WTC11 (cell line): ENCODE data around the gene CAND2. TPM values are rescaled to one million over a fixed set of nuclear protein-coding genes. Genes with fewer than 3 reads are reported as not detected.

ENCODE experiments used
- ATAC-seq: fragments of 200-7000 bp; cut with Tn5 transposase; 2 replicates; pipeline ENCODE4 v1.10.0; 2021; ENCODE audit warnings: mild to moderate bottlenecking, moderate library complexity
- CTCF ChIA-PET: fragments of 300-600 bp; sonication (Branson Sonifier 250); formaldehyde crosslinking; loops from one replicate; lab custom pipeline; 2021; ENCODE audit warnings: antibody characterized with exemption; lab: Charles Lee
- POLR2A ChIA-PET: fragments of 350-600 bp; sonication (Branson Sonifier 250); formaldehyde crosslinking; loops from one replicate; lab custom pipeline; 2021; ENCODE audit warnings: antibody characterized with exemption; lab: Charles Lee
- DNase-seq: peaks from one replicate; pipeline ENCODE4 v3.0.0; 2021; ENCODE audit warnings: low spot score
- H3K27ac Mint-ChIP-seq: 2 replicates; pipeline ENCODE4 v1.8.0; 2021; ENCODE audit warnings: mixed read lengths
- H3K27me3 Mint-ChIP-seq: 2 replicates; pipeline ENCODE4 v1.8.0; 2021; ENCODE audit warnings: low read depth, mild to moderate bottlenecking, moderate library complexity, mixed read lengths
- H3K36me3 Mint-ChIP-seq: 2 replicates; pipeline ENCODE4 v1.8.0; 2021; ENCODE audit warnings: mixed read lengths
- H3K4me1 Mint-ChIP-seq: 2 replicates; pipeline ENCODE4 v1.8.0; 2022; ENCODE audit warnings: mixed read lengths
- H3K4me3 Mint-ChIP-seq: 2 replicates; pipeline ENCODE4 v1.8.0; 2021; ENCODE audit warnings: mild to moderate bottlenecking, moderate library complexity, mixed read lengths
- H3K9me3 Mint-ChIP-seq: 2 replicates; pipeline ENCODE4 v1.8.0; 2021; ENCODE audit warnings: mixed read lengths
- AFF4 ChIP-seq: sonication (generic); formaldehyde crosslinking; IDR thresholded peaks from 2 replicates; pipeline ENCODE4 v1.8.1; 2023; ENCODE audit warnings: mild to moderate bottlenecking, missing genetic modification reagents, borderline replicate concordance
- AR ChIP-seq: fragments of 250-450 bp; sonication (Bioruptor Pico); IDR thresholded peaks from 2 replicates; pipeline ENCODE4 v1.9.0; 2021; ENCODE audit warnings: mild to moderate bottlenecking
- EMX1 ChIP-seq: fragments of 250-450 bp; sonication (Bioruptor Pico); IDR thresholded peaks from 2 replicates; pipeline ENCODE4 v1.8.0; 2021; ENCODE audit warnings: mild to moderate bottlenecking
- ESRRA ChIP-seq: sonication (generic); formaldehyde crosslinking; IDR thresholded peaks from 2 replicates; pipeline ENCODE4 v1.8.1; 2022; ENCODE audit warnings: mild to moderate bottlenecking, missing genetic modification reagents, borderline replicate concordance
- FOXK1 ChIP-seq: sonication (generic); formaldehyde crosslinking; IDR thresholded peaks from 2 replicates; pipeline ENCODE4 v1.8.0; 2022; ENCODE audit warnings: mild to moderate bottlenecking, moderate library complexity, missing genetic modification reagents
- IRF1 ChIP-seq: sonication (generic); formaldehyde crosslinking; IDR thresholded peaks from 2 replicates; pipeline ENCODE4 v1.8.0; 2023; ENCODE audit warnings: missing genetic modification reagents
- IRF2 ChIP-seq: sonication (generic); formaldehyde crosslinking; IDR thresholded peaks from 2 replicates; pipeline ENCODE4 v1.8.0; 2022; ENCODE audit warnings: low read depth, missing genetic modification reagents, borderline replicate concordance
- JUN ChIP-seq: sonication (generic); formaldehyde crosslinking; IDR thresholded peaks from 2 replicates; pipeline ENCODE4 v1.8.0; 2023; ENCODE audit warnings: mild to moderate bottlenecking, missing genetic modification reagents
- KAT7 ChIP-seq: sonication (generic); formaldehyde crosslinking; IDR thresholded peaks from 2 replicates; pipeline ENCODE4 v1.8.1; 2023; ENCODE audit warnings: missing genetic modification reagents, mild to moderate bottlenecking, borderline replicate concordance
- MYBL2 ChIP-seq: sonication (generic); formaldehyde crosslinking; IDR thresholded peaks from 2 replicates; pipeline ENCODE4 v1.8.1; 2023; ENCODE audit warnings: mild to moderate bottlenecking, moderate library complexity, missing genetic modification reagents
- NFATC4 ChIP-seq: fragments of 250-450 bp; sonication (Bioruptor Pico); IDR thresholded peaks from 2 replicates; pipeline ENCODE4 v1.9.0; 2021; ENCODE audit warnings: mild to moderate bottlenecking
- NR1H2 ChIP-seq: sonication (generic); formaldehyde crosslinking; IDR thresholded peaks from 2 replicates; pipeline ENCODE4 v1.9.0; 2021; ENCODE audit warnings: mild to moderate bottlenecking, moderate library complexity, missing genetic modification reagents
- PREB ChIP-seq: sonication (generic); formaldehyde crosslinking; IDR thresholded peaks from 2 replicates; pipeline ENCODE4 v1.8.1; 2022; ENCODE audit warnings: mild to moderate bottlenecking, missing genetic modification reagents, moderate library complexity, borderline replicate concordance
- RELA ChIP-seq: sonication (generic); formaldehyde crosslinking; IDR thresholded peaks from 2 replicates; pipeline ENCODE4 v1.8.1; 2022; ENCODE audit warnings: missing genetic modification reagents, mild to moderate bottlenecking, borderline replicate concordance
- TP53 ChIP-seq: sonication (generic); formaldehyde crosslinking; IDR thresholded peaks from 2 replicates; pipeline ENCODE4 v1.8.1; 2023; ENCODE audit warnings: mild to moderate bottlenecking, missing genetic modification reagents
- ZNF138 ChIP-seq: sonication (generic); formaldehyde crosslinking; conservative IDR thresholded peaks from 2 replicates; pipeline ENCODE4 v1.8.1; 2022; ENCODE audit warnings: mild to moderate bottlenecking, moderate library complexity, missing genetic modification reagents
- ZNF219 ChIP-seq: sonication (generic); formaldehyde crosslinking; IDR thresholded peaks from 2 replicates; pipeline ENCODE4 v1.8.0; 2023; ENCODE audit warnings: missing genetic modification reagents, mild to moderate bottlenecking, borderline replicate concordance
- ZNF512 ChIP-seq: sonication (generic); formaldehyde crosslinking; IDR thresholded peaks from 2 replicates; pipeline ENCODE4 v1.8.1; 2022; ENCODE audit warnings: missing genetic modification reagents, borderline replicate concordance
- total RNA-seq: library from RNA; stranded (reverse); gene quantifications from 3 replicates; pipeline ENCODE4 v1.2.3, GENCODE V29; 2021

The CAND2 gene
- total RNA-seq, 1 experiment from 2014 or later, result 15.4 TPM

- H3K27me3 Mint-ChIP-seq, result no peaks in the 10 kb centered on the region; the same call in 1 of the 2 replicates
- POLR2A ChIA-PET, result no interaction called here
- no peaks in the 10 kb centered on the region for H3K9me3 Mint-ChIP-seq
- no peak overlapping the region for H3K27ac Mint-ChIP-seq
- ATAC-seq (no peak), DNase-seq (no peak)
- peaks cover 2% of the 10 kb centered on the region; the same call in 1 of the 2 replicates for H3K4me1 Mint-ChIP-seq
- CTCF ChIA-PET, result no interaction called here
- no peak overlapping the region for H3K4me3 Mint-ChIP-seq
- H3K36me3 Mint-ChIP-seq, result no peaks in the 10 kb centered on the region
- TF ChIP-seq IRF2 (CRISPR knock-in tag), result no peak
- TF ChIP-seq AFF4 (CRISPR knock-in tag), result no peak
- no peak for TF ChIP-seq ZNF138 (CRISPR knock-in tag)
- no peak for TF ChIP-seq RELA (CRISPR knock-in tag)
- no peak for TF ChIP-seq MYBL2 (CRISPR knock-in tag)
- no peak for TF ChIP-seq PREB
- no peak for TF ChIP-seq AR (CRISPR knock-in tag)
- no peak for TF ChIP-seq TP53 (CRISPR knock-in tag)
- TF ChIP-seq IRF1 (CRISPR knock-in tag), result no peak
- no peak for TF ChIP-seq ESRRA
- TF ChIP-seq ZNF219, result no peak
- no peak for TF ChIP-seq FOXK1 (CRISPR knock-in tag)
- TF ChIP-seq ZNF512 (CRISPR knock-in tag), result no peak
- TF ChIP-seq JUN, result no peak
- TF ChIP-seq NFATC4 (CRISPR knock-in tag), result no peak
- no peak for TF ChIP-seq KAT7 (CRISPR knock-in tag)
- no peak for TF ChIP-seq EMX1
- no peak for TF ChIP-seq NR1H2 (CRISPR knock-in tag)
- TF ChIP-seq, all 79 proteins: peak for 0
Observed at GRCh38 chr3:12750658-12751071, 45.8 kb upstream of the CAND2 start.
